CD14-positive monocyte (primary cell): ENCODE data around the gene TENM3. TPM values are rescaled to one million over a fixed set of nuclear protein-coding genes. Genes with fewer than 3 reads are reported as not detected.

Source experiments
- DNase-seq, 3 donors: peaks; one replicate each; pipeline ENCODE4 v3.0.0-alpha.2; 2011 to 2022
- H2AFZ ChIP-seq: 2 replicates; pipeline ENCODE4 v1.6.0; 2012; ENCODE audit warnings: mild to moderate bottlenecking, low read depth, low read length, inconsistent platforms; ENCODE audit not compliant: insufficient read depth, poor library complexity, severe bottlenecking
- H3K27ac ChIP-seq, 2 donors: 1 replicate in 1 of 2; 2 replicates in 1 of 2; pipeline ENCODE4 v1.5.1; 2012 to 2013; ENCODE audit warnings: low read length in 2 of 2, control low read depth in 1 of 2, inconsistent platforms in 1 of 2, low read depth in 1 of 2, mild to moderate bottlenecking in 1 of 2
- H3K27me3 ChIP-seq, 2 donors: one replicate each; pipeline versions ENCODE4 v1.6.0 to v1.6.1; 2011 to 2013; ENCODE audit warnings: low read length in 2 of 2; ENCODE audit not compliant: control insufficient read depth in 2 of 2, insufficient read depth in 2 of 2
- H3K36me3 ChIP-seq, 2 donors: replicated peaks in 1 of 2; 1 replicate in 1 of 2; 2 replicates in 1 of 2; pipeline versions ENCODE4 v1.5.1 to v1.6.1; 2012 to 2013; ENCODE audit warnings: low read length in 2 of 2, control low read depth in 1 of 2, inconsistent platforms in 1 of 2, mild to moderate bottlenecking in 1 of 2; ENCODE audit not compliant: insufficient read depth in 2 of 2, control insufficient read depth in 1 of 2
- H3K4me1 ChIP-seq, 2 donors: 1 replicate in 1 of 2; 2 replicates in 1 of 2; pipeline versions ENCODE4 v1.5.1 to v1.6.1; 2012 to 2013; ENCODE audit warnings: low read length in 2 of 2, control low read depth in 1 of 2, inconsistent platforms in 1 of 2, mild to moderate bottlenecking in 1 of 2, moderate library complexity in 1 of 2; ENCODE audit not compliant: insufficient read depth in 2 of 2, control insufficient read depth in 1 of 2
- H3K4me2 ChIP-seq: replicated peaks from 2 replicates; pipeline ENCODE3; 2012; ENCODE audit warnings: low read length, moderate library complexity, mild to moderate bottlenecking; ENCODE audit not compliant: poor library complexity, severe bottlenecking; ENCODE audit errors: extremely low read depth
- H3K4me3 ChIP-seq, 3 experiments: fragments of 200-600 bp in 1 of 3; sonication (generic) in 1 of 3; replicated peaks in 1 of 3; 1 replicate in 2 of 3; 2 replicates in 1 of 3; pipeline ENCODE4 v1.5.1; 2011 to 2013; ENCODE audit warnings: low read length in 3 of 3, mild to moderate bottlenecking in 3 of 3, control low read depth in 2 of 3, low read depth in 2 of 3, inconsistent platforms in 1 of 3, moderate library complexity in 1 of 3
- H3K79me2 ChIP-seq: 2 replicates; pipeline ENCODE4 v1.6.0; 2012; ENCODE audit warnings: mild to moderate bottlenecking, control low read depth, inconsistent platforms, low read length, moderate library complexity; ENCODE audit not compliant: insufficient read depth
- H3K9ac ChIP-seq: 2 replicates; pipeline ENCODE4 v1.6.0; 2017; ENCODE audit warnings: low read length, mild to moderate bottlenecking; ENCODE audit not compliant: insufficient read depth, poor library complexity, severe bottlenecking
- H3K9me3 ChIP-seq, 2 donors: replicated peaks in 1 of 2; 1 replicate in 1 of 2; 2 replicates in 1 of 2; pipeline versions ENCODE4 v1.5.1 to v1.6.1; 2012 to 2013; ENCODE audit warnings: low read length in 2 of 2, control low read depth in 1 of 2; ENCODE audit not compliant: control insufficient read depth in 1 of 2, insufficient read depth in 1 of 2
- H4K20me1 ChIP-seq: 2 replicates; pipeline ENCODE4 v1.6.0; 2012; ENCODE audit warnings: mild to moderate bottlenecking, low read length, control low read depth, moderate library complexity; ENCODE audit not compliant: insufficient read depth
- H3K27ac Mint-ChIP-seq, 7 donors: one replicate each; pipeline ENCODE4 v1.8.0; 2020; ENCODE audit warnings: mild to moderate bottlenecking in 7 of 7, mixed read lengths in 7 of 7, moderate library complexity in 6 of 7, inconsistent platforms in 2 of 7
- H3K27me3 Mint-ChIP-seq, 3 donors: one replicate each; pipeline ENCODE4 v1.8.0; 2021 to 2022; ENCODE audit warnings: low read depth in 3 of 3, mild to moderate bottlenecking in 3 of 3, mixed read lengths in 3 of 3, moderate library complexity in 3 of 3, inconsistent platforms in 1 of 3
- H3K36me3 Mint-ChIP-seq, 2 donors: one replicate each; pipeline ENCODE4 v1.8.0; 2020; ENCODE audit warnings: mixed read lengths in 2 of 2, inconsistent platforms in 1 of 2, mild to moderate bottlenecking in 1 of 2
- H3K4me1 Mint-ChIP-seq: one replicate; pipeline ENCODE4 v1.8.0; 2020; ENCODE audit warnings: mild to moderate bottlenecking, mixed read lengths
- H3K4me3 Mint-ChIP-seq, 2 donors: one replicate each; pipeline ENCODE4 v1.8.0; 2020; ENCODE audit warnings: mild to moderate bottlenecking in 2 of 2, mixed read lengths in 2 of 2, moderate library complexity in 1 of 2
- H3K9me3 Mint-ChIP-seq, 7 donors: one replicate each; pipeline ENCODE4 v1.8.0; 2020 to 2022; ENCODE audit warnings: mixed read lengths in 7 of 7, mild to moderate bottlenecking in 6 of 7, moderate library complexity in 6 of 7, inconsistent platforms in 2 of 7
- WGBS: methylation state at CpG from one replicate; pipeline ENCODE4 v1.1.5; 2013; ENCODE audit warnings: missing lambda C conversion rate; ENCODE audit not compliant: insufficient coverage; 5-methylcytosine and 5-hydroxymethylcytosine counted together
- intact Hi-C, 2 donors: fragments of 100-400 bp; cut with micrococcal nuclease; formaldehyde crosslinking; loops; one replicate each; pipeline versions ENCODE4 v1.15.0 to v1.15.1; 2023
- polyA plus RNA-seq, 3 donors: library from polyadenylated mRNA; depleted of rRNA in 1 of 3; unstranded in 2 of 3; stranded (reverse) in 1 of 3; fragments of 300-500 nt in 2 of 3; fragments of >200 nt in 1 of 3; fragmentation: Illumina TruSeq in 2 of 3; gene quantifications; 1 replicate in 2 of 3; 2 replicates in 1 of 3; pipeline ENCODE4 v1.2.3, GENCODE V29; 2012 to 2021
- TF ChIP-seq, protein P1 (sequence below): fragments of 200-600 bp; IDR thresholded peaks from one replicate; pipeline ENCODE4 v1.8.0; 2022; ENCODE audit warnings: antibody characterized with exemption, mild to moderate bottlenecking

The TENM3 gene
- polyA plus RNA-seq, 3 donors: not detected

- H4K20me1 ChIP-seq: no peaks in the 10 kb centered on the region
- Mint-ChIP-seq H3K27ac (no peak overlapping the region), H3K27me3 (peaks cover 0 to 2% (median 0%) of the 10 kb centered on the region in 3 donors), H3K4me1 (no peaks in the 10 kb centered on the region), H3K4me3 (no peak overlapping the region), H3K36me3 (no peaks in the 10 kb centered on the region), H3K9me3 (peaks cover 0 to 2% (median 0%) of the 10 kb centered on the region in 7 donors)
- no peak overlapping the region for H3K27ac ChIP-seq
- H3K4me1 ChIP-seq: no peaks in the 10 kb centered on the region
- H3K4me2 ChIP-seq: no peak overlapping the region
- H3K9me3 ChIP-seq: no peaks in the 10 kb centered on the region
- H2AFZ ChIP-seq: no peak overlapping the region
- no peak overlapping the region for H3K4me3 ChIP-seq
- no peaks in the 10 kb centered on the region for H3K27me3 ChIP-seq
- WGBS: 98% methylated on average over 3 of the region's 8 CpGs
- intact Hi-C loops: no loop called here
- H3K36me3 ChIP-seq: no peaks in the 10 kb centered on the region
- H3K9ac ChIP-seq: no peak overlapping the region
- TF ChIP-seq, protein P1, sequence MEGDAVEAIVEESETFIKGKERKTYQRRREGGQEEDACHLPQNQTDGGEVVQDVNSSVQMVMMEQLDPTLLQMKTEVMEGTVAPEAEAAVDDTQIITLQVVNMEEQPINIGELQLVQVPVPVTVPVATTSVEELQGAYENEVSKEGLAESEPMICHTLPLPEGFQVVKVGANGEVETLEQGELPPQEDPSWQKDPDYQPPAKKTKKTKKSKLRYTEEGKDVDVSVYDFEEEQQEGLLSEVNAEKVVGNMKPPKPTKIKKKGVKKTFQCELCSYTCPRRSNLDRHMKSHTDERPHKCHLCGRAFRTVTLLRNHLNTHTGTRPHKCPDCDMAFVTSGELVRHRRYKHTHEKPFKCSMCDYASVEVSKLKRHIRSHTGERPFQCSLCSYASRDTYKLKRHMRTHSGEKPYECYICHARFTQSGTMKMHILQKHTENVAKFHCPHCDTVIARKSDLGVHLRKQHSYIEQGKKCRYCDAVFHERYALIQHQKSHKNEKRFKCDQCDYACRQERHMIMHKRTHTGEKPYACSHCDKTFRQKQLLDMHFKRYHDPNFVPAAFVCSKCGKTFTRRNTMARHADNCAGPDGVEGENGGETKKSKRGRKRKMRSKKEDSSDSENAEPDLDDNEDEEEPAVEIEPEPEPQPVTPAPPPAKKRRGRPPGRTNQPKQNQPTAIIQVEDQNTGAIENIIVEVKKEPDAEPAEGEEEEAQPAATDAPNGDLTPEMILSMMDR: no peak
- DNase-seq: no peak
- H3K79me2 ChIP-seq: no peaks in the 10 kb centered on the region
Measured at GRCh38 chr4:182738283-182739047, 495.3 kb downstream of the TENM3 start.

DNA sequence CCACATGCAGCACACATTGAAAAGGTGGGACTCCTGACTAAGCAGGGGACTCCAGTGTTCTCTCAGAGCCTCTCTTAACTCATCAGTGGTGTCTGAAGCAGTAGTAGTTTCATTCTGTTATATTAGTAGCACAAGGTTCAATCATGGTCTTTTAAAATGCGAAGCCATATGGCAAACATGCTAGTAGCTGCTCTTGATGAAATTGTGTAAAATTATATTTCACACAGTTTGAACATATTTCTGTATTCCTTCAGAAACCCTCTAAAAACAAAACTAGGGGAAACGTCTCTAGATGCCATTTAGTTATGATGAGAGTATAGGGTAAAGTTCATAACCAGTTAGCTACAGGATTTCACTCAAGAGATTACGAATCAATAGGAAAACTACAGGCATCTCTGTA lies 497.1 kb downstream of the TENM3 start:
- no peak for DNase-seq
- Mint-ChIP-seq H3K36me3 (no peaks in the 10 kb centered on the region), H3K27ac (no peak overlapping the region), H3K27me3 (peaks cover 0 to 2% (median 0%) of the 10 kb centered on the region in 3 donors), H3K4me1 (no peaks in the 10 kb centered on the region), H3K4me3 (no peak overlapping the region), H3K9me3 (no peaks in the 10 kb centered on the region)
- Histone ChIP-seq H3K9ac (no peak overlapping the region), H3K9me3 (no peaks in the 10 kb centered on the region), H2AFZ (no peak overlapping the region), H3K36me3 (no peaks in the 10 kb centered on the region), H3K4me1 (no peaks in the 10 kb centered on the region), H3K27me3 (no peaks in the 10 kb centered on the region), H3K4me2 (no peak overlapping the region), H3K27ac (no peak overlapping the region), H3K79me2 (no peaks in the 10 kb centered on the region), H3K4me3 (no peak overlapping the region), H4K20me1 (no peaks in the 10 kb centered on the region)
- WGBS: no CpG with 5 or more reads among the region's 3 CpGs
- TF ChIP-seq, protein P1: no peak
- intact Hi-C loops: no loop called here
